K562 (cell line): ENCODE results near the gene SLC30A4. TPM values are rescaled to one million over a fixed set of nuclear protein-coding genes. Genes with fewer than 3 reads are reported as not detected.
A peak's percentile ranks its signal among the peaks of the same experiment; 100 is the strongest.

Experiments
- BMI1 ChIP-seq: fragments of 150-350 bp; IDR thresholded peaks from 2 replicates; pipeline ENCODE4 v1.6.1; 2014; ENCODE audit warnings: low read length
- HCFC1 ChIP-seq: IDR thresholded peaks from 2 replicates; pipeline ENCODE4 v1.6.1; 2012; ENCODE audit warnings: low read depth, low read length, improper control_type of control experiment
- HDGF ChIP-seq: fragments of 450-650 bp; IDR thresholded peaks from 2 replicates; pipeline ENCODE4 v1.6.1; 2016
- ILF3 ChIP-seq: fragments of 450-650 bp; IDR thresholded peaks from 2 replicates; pipeline ENCODE4 v1.6.1; 2018; ENCODE audit warnings: antibody characterized with exemption, mild to moderate bottlenecking, moderate library complexity, borderline replicate concordance
- KDM1A ChIP-seq, 2 experiments: fragments of 450-650 bp; IDR thresholded peaks; 2 replicates each; pipeline ENCODE4 v1.6.1; 2016; ENCODE audit warnings: mild to moderate bottlenecking in 2 of 2
- NFIX ChIP-seq: fragments of 250-450 bp; sonication (Bioruptor Pico); IDR thresholded peaks from 2 replicates; pipeline ENCODE4 v1.4.0; 2020; ENCODE audit warnings: low read depth, mild to moderate bottlenecking, moderate library complexity
- NR1H2 ChIP-seq: sonication (generic); formaldehyde crosslinking; IDR thresholded peaks from 2 replicates; pipeline ENCODE4 v1.4.0; 2020; ENCODE audit warnings: mild to moderate bottlenecking, missing genetic modification reagents
- SRSF1 ChIP-seq: fragments of 200-400 bp; formaldehyde crosslinking; IDR thresholded peaks from 2 replicates; pipeline ENCODE4 v1.6.1; 2017; ENCODE audit warnings: mild to moderate bottlenecking, low read depth, low read length, moderate library complexity
- ZBTB1 ChIP-seq: sonication (generic); formaldehyde crosslinking; IDR thresholded peaks from 2 replicates; pipeline ENCODE4 v1.8.1; 2023; ENCODE audit warnings: missing genetic modification reagents, low read depth, mild to moderate bottlenecking, borderline replicate concordance
- ZC3H4 ChIP-seq: sonication (generic); formaldehyde crosslinking; IDR thresholded peaks from 2 replicates; pipeline ENCODE4 v1.9.0; 2021; ENCODE audit warnings: missing genetic modification reagents, borderline replicate concordance
- ZNF174 ChIP-seq: fragments of 250-450 bp; sonication (Bioruptor Pico); IDR thresholded peaks from 2 replicates; pipeline ENCODE4 v1.4.0; 2020; ENCODE audit warnings: mild to moderate bottlenecking
- ZNF589 ChIP-seq: fragments of 200-800 bp; sonication (Bioruptor generic); IDR thresholded peaks from 2 replicates; pipeline ENCODE4 v1.6.1; 2016; ENCODE audit warnings: low read depth, missing genetic modification characterization, missing compliant biosample characterization
- polyA plus RNA-seq, 8 experiments: library from polyadenylated mRNA; depleted of rRNA in 4 of 8; stranded (reverse) in 5 of 8; unstranded in 3 of 8; fragments of >200 nt; fragmentation: Nextera tagmentation in 2 of 8; fragmentation: Illumina TruSeq in 1 of 8; extraction: Ambion mirVana in 2 of 8; extraction: Trizol in 1 of 8; gene quantifications; 2 replicates each; pipeline versions ENCODE4 v1.2.1 to v1.2.3, GENCODE V29; 2011 to 2014; ENCODE audit warnings: inconsistent platforms in 1 of 8, missing spikeins in 1 of 8
- total RNA-seq, 7 experiments: library from RNA; depleted of rRNA in 6 of 7; stranded (reverse); fragments of >200 nt in 6 of 7; fragmentation: Illumina TruSeq in 2 of 7; extraction: Trizol in 2 of 7; gene quantifications; 2 replicates each; pipeline versions ENCODE4 v1.2.1 to v1.2.3, GENCODE V29; 2011 to 2021; ENCODE audit warnings: low replicate concordance in 1 of 7
- TF ChIP-seq, protein P1 (sequence below): IDR thresholded peaks from 2 replicates; pipeline ENCODE4 v1.6.1; 2011; ENCODE audit warnings: borderline replicate concordance, low read depth, mild to moderate bottlenecking, moderate library complexity, low read length; ENCODE audit not compliant: insufficient read depth, poor library complexity, severe bottlenecking
- TF ChIP-seq, protein P2 (sequence below): fragments of 450-650 bp; IDR thresholded peaks from 2 replicates; pipeline ENCODE4 v1.6.1; 2017; ENCODE audit warnings: antibody characterized with exemption, mild to moderate bottlenecking
- TF ChIP-seq, protein P3 (sequence below): fragments of 450-650 bp; IDR thresholded peaks from 2 replicates; pipeline ENCODE4 v1.6.1; 2016; ENCODE audit warnings: mild to moderate bottlenecking
- TF ChIP-seq, protein P4 (sequence below), 2 experiments: IDR thresholded peaks; 2 replicates each; pipeline ENCODE4 v1.6.1; 2011; ENCODE audit warnings: borderline replicate concordance in 1 of 2, control low read depth in 1 of 2, low read depth in 1 of 2, low read length in 1 of 2, mild to moderate bottlenecking in 1 of 2, mixed read lengths in 1 of 2, moderate library complexity in 1 of 2; ENCODE audit not compliant: insufficient read depth in 1 of 2, insufficient read length in 1 of 2, poor library complexity in 1 of 2, severe bottlenecking in 1 of 2; ENCODE audit errors: extremely low read depth in 1 of 2

Gene SLC30A4
- total and polyA plus RNA-seq, 9 of the 15 experiments (the other 6 are each of a cell fraction or from before 2014, with no cell fraction given), result 0.21 to 0.73 (median 0.36) TPM

DNA sequence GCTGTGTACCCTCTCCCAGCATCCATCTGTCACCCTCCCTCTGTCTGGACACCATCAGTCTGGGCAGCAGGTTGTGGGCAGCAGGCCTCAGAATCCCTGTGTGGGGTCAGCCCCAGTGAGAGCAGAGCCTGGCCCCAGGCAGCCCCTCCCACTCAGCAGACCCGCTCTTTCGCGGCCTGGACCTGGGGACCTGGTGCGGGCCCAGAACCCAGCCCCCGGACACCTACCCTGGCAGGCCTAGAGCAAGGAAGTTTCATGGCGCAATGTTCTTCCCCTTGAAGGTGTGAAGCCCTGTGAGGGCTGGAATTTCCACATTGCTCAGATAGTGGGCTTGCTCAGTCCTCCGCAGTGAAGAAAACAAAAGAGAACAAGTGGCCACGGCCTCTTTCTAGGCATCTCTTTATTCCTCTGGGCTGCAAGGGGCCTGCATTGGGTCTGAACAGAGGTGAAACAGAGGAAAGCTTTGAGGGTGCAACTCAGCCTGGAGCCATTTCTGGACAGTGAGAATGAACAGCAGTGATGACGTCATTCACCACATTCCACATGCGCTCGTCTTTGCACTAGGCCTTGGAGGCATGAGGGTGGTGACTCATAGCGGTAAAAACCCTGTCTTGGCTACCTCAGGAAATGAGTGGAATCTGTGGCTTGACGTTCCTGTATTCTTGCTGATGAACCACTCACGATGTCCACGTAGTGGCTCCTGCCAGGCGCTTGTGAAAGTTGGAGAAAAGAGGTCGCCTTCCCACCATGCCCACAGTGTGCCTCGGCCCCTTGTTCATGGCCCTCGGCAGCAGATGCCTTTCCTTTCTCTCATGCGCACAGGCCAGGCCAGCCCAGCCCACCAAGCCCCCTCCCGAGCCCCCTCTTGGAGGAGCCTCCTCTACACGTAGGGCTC is 66.1 kb downstream of the SLC30A4 start (continued):
- TF ChIP-seq, protein P1, sequence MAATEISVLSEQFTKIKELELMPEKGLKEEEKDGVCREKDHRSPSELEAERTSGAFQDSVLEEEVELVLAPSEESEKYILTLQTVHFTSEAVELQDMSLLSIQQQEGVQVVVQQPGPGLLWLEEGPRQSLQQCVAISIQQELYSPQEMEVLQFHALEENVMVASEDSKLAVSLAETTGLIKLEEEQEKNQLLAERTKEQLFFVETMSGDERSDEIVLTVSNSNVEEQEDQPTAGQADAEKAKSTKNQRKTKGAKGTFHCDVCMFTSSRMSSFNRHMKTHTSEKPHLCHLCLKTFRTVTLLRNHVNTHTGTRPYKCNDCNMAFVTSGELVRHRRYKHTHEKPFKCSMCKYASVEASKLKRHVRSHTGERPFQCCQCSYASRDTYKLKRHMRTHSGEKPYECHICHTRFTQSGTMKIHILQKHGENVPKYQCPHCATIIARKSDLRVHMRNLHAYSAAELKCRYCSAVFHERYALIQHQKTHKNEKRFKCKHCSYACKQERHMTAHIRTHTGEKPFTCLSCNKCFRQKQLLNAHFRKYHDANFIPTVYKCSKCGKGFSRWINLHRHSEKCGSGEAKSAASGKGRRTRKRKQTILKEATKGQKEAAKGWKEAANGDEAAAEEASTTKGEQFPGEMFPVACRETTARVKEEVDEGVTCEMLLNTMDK, result no peak
- TF ChIP-seq ZC3H4 (CRISPR knock-in tag) (no peak), HDGF (no peak), HCFC1 (no peak), ZNF174 (CRISPR knock-in tag) (no peak), ZNF589 (CRISPR knock-in tag) (no peak), ILF3 (no peak), BMI1 (no peak), ZBTB1 (CRISPR knock-in tag) (no peak), SRSF1 (no peak), KDM1A (IDR thresholded peaks at IDR 0.05) (no peak), NR1H2 (no peak), NFIX (CRISPR knock-in tag) (0 out of 2 replicates have a peak, but pooled peaks have one; percentile 22)
- TF ChIP-seq, protein P2, sequence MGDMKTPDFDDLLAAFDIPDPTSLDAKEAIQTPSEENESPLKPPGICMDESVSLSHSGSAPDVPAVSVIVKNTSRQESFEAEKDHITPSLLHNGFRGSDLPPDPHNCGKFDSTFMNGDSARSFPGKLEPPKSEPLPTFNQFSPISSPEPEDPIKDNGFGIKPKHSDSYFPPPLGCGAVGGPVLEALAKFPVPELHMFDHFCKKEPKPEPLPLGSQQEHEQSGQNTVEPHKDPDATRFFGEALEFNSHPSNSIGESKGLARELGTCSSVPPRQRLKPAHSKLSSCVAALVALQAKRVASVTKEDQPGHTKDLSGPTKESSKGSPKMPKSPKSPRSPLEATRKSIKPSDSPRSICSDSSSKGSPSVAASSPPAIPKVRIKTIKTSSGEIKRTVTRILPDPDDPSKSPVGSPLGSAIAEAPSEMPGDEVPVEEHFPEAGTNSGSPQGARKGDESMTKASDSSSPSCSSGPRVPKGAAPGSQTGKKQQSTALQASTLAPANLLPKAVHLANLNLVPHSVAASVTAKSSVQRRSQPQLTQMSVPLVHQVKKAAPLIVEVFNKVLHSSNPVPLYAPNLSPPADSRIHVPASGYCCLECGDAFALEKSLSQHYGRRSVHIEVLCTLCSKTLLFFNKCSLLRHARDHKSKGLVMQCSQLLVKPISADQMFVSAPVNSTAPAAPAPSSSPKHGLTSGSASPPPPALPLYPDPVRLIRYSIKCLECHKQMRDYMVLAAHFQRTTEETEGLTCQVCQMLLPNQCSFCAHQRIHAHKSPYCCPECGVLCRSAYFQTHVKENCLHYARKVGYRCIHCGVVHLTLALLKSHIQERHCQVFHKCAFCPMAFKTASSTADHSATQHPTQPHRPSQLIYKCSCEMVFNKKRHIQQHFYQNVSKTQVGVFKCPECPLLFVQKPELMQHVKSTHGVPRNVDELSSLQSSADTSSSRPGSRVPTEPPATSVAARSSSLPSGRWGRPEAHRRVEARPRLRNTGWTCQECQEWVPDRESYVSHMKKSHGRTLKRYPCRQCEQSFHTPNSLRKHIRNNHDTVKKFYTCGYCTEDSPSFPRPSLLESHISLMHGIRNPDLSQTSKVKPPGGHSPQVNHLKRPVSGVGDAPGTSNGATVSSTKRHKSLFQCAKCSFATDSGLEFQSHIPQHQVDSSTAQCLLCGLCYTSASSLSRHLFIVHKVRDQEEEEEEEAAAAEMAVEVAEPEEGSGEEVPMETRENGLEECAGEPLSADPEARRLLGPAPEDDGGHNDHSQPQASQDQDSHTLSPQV, result no peak
- TF ChIP-seq, protein P3, sequence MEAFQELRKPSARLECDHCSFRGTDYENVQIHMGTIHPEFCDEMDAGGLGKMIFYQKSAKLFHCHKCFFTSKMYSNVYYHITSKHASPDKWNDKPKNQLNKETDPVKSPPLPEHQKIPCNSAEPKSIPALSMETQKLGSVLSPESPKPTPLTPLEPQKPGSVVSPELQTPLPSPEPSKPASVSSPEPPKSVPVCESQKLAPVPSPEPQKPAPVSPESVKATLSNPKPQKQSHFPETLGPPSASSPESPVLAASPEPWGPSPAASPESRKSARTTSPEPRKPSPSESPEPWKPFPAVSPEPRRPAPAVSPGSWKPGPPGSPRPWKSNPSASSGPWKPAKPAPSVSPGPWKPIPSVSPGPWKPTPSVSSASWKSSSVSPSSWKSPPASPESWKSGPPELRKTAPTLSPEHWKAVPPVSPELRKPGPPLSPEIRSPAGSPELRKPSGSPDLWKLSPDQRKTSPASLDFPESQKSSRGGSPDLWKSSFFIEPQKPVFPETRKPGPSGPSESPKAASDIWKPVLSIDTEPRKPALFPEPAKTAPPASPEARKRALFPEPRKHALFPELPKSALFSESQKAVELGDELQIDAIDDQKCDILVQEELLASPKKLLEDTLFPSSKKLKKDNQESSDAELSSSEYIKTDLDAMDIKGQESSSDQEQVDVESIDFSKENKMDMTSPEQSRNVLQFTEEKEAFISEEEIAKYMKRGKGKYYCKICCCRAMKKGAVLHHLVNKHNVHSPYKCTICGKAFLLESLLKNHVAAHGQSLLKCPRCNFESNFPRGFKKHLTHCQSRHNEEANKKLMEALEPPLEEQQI, result no peak
- TF ChIP-seq, protein P4, sequence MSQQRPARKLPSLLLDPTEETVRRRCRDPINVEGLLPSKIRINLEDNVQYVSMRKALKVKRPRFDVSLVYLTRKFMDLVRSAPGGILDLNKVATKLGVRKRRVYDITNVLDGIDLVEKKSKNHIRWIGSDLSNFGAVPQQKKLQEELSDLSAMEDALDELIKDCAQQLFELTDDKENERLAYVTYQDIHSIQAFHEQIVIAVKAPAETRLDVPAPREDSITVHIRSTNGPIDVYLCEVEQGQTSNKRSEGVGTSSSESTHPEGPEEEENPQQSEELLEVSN (IDR thresholded peaks at IDR 0.05; ENCODE audit: borderline replicate concordance in 1 of 2, extremely low read depth in 1 of 2, insufficient read depth in 1 of 2, insufficient read length in 1 of 2, low read depth in 1 of 2, low read length in 1 of 2, poor library complexity in 1 of 2, severe bottlenecking in 1 of 2), result peak; percentile 34 to 73
